Neutrophil (primary cell): Measurements from ENCODE around the gene CARHSP1.

ENCODE experiments used
- H3K27ac ChIP-seq: fragments of 200-600 bp; sonication (generic); 2 replicates; pipeline ENCODE4 v1.5.1; 2016; ENCODE audit warnings: mild to moderate bottlenecking, moderate library complexity
- H3K27me3 ChIP-seq: fragments of 200-600 bp; sonication (generic); 2 replicates; pipeline ENCODE4 v1.6.0; 2016; ENCODE audit warnings: mild to moderate bottlenecking
- H3K36me3 ChIP-seq: fragments of 200-600 bp; sonication (generic); 2 replicates; pipeline ENCODE4 v1.5.1; 2017
- H3K4me1 ChIP-seq, 2 experiments: fragments of 200-600 bp in 1 of 2; sonication (generic) in 1 of 2; 1 replicate in 1 of 2; 2 replicates in 1 of 2; pipeline versions ENCODE4 v1.5.1 to v1.6.1; 2013 to 2016; ENCODE audit warnings: low read depth in 1 of 2, low read length in 1 of 2, mild to moderate bottlenecking in 1 of 2, moderate library complexity in 1 of 2; ENCODE audit not compliant: control insufficient read depth in 1 of 2, insufficient read depth in 1 of 2
- H3K4me3 ChIP-seq, 2 experiments: fragments of 200-600 bp in 1 of 2; sonication (generic) in 1 of 2; 1 replicate in 1 of 2; 2 replicates in 1 of 2; pipeline ENCODE4 v1.5.1; 2013 to 2016; ENCODE audit warnings: low read depth in 1 of 2, low read length in 1 of 2, mild to moderate bottlenecking in 1 of 2, moderate library complexity in 1 of 2
- H3K9me3 ChIP-seq: fragments of 200-600 bp; sonication (generic); 2 replicates; pipeline ENCODE4 v1.5.1; 2016
- TF ChIP-seq, protein P1 (sequence below): fragments of 200-600 bp; sonication (generic); IDR thresholded peaks from 2 replicates; pipeline ENCODE4 v1.5.1; 2016; ENCODE audit warnings: antibody characterized with exemption

The CARHSP1 gene

DNA sequence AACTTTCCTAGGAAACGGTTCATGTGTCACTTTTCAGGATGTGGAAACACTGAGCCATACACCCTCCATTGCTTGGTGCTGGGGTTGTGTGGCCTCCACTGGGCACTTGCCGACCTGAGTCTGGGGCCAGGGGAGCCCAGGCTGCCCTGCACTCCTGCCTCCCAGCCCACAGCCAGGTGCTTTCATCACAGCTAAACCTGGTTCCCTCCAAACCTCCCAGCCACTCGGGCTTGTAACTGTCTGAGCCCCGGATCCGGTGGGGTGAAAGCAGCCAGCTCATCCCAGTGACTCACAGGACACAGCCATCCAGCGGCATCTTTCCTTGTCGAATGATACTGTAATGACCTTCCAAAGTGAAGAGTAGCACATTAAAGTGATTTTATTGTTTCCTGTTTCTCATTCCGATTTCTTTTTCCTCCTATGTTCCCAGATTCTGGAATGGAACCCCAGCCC lies 19.8 kb downstream of the CARHSP1 start:
- Histone ChIP-seq H3K36me3 (peaks cover 49% of the 10 kb centered on the region), H3K9me3 (no peaks in the 10 kb centered on the region), H3K27ac (peak overlapping the region; percentile 79), H3K4me3 (no peak overlapping the region), H3K4me1 (peaks cover 23 to 27% of the 10 kb centered on the region in 2 experiments), H3K27me3 (no peaks in the 10 kb centered on the region)
- TF ChIP-seq, protein P1, sequence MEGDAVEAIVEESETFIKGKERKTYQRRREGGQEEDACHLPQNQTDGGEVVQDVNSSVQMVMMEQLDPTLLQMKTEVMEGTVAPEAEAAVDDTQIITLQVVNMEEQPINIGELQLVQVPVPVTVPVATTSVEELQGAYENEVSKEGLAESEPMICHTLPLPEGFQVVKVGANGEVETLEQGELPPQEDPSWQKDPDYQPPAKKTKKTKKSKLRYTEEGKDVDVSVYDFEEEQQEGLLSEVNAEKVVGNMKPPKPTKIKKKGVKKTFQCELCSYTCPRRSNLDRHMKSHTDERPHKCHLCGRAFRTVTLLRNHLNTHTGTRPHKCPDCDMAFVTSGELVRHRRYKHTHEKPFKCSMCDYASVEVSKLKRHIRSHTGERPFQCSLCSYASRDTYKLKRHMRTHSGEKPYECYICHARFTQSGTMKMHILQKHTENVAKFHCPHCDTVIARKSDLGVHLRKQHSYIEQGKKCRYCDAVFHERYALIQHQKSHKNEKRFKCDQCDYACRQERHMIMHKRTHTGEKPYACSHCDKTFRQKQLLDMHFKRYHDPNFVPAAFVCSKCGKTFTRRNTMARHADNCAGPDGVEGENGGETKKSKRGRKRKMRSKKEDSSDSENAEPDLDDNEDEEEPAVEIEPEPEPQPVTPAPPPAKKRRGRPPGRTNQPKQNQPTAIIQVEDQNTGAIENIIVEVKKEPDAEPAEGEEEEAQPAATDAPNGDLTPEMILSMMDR: no peak

DNA sequence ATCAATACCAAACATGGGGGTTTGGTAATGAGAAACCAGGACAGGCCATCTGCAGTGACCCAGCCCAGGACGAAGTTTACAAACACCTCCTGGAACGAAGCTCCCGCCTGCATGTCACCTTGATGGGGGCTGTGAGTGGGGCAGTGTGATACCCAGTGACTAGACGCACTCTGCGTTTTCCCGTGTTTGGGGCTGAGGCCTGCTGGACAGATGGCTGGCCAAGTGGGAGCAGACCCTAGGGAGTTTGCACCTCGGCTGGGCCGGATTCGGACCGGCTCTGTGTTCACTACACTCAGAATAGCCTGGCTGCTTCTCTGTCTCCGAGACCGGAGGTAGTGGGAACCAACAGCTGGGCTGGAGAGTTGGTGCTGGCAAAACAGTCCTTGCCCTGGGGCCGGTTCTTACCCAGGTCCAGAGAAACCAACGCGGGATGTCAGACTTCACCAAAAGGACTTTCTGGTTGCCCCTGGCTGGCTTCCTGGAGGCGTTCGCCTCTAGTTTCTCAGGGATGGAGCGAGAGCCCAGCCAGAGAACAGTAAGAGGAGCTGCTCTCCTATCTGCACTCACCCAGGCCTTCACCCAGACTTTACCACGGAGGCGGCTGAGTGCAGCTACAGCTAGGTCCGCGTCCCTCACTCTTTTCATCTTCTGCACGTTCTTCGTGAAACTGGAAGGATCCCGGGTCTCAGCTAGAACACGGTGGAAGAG lies 20.4 kb downstream of the CARHSP1 start:
- Histone ChIP-seq H3K9me3 (no peaks in the 10 kb centered on the region), H3K36me3 (peaks cover 43% of the 10 kb centered on the region), H3K4me1 (peaks cover 23 to 27% of the 10 kb centered on the region in 2 experiments), H3K4me3 (no peak overlapping the region), H3K27me3 (no peaks in the 10 kb centered on the region), H3K27ac (peak overlapping the region; percentile 79)
- TF ChIP-seq, protein P1: no peak

DNA sequence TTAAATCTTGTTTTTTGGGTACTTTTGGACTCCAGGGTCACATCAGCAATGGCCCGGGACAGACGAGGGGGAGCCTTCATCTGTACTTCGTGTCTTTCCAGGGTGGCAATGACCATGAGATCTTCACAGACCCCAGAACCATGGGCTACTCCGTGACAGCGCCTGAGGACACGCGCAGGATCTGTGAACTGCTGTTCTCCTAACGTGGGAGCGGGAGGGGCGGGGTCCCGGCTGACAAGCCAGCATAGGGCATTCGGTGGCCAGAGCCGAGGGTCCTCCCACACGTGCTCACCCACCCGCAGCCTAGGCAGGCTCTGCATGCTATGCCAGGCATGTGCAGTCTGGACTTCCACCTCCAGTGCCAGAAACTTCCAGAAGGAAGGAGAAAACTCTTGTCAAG lies 21.2 kb downstream of the CARHSP1 start:
- Histone ChIP-seq H3K27ac (no peak overlapping the region), H3K4me1 (peaks cover 27 to 32% of the 10 kb centered on the region in 2 experiments), H3K36me3 (peaks cover 36% of the 10 kb centered on the region), H3K9me3 (no peaks in the 10 kb centered on the region), H3K4me3 (no peak overlapping the region), H3K27me3 (no peaks in the 10 kb centered on the region)
- TF ChIP-seq, protein P1: no peak

DNA sequence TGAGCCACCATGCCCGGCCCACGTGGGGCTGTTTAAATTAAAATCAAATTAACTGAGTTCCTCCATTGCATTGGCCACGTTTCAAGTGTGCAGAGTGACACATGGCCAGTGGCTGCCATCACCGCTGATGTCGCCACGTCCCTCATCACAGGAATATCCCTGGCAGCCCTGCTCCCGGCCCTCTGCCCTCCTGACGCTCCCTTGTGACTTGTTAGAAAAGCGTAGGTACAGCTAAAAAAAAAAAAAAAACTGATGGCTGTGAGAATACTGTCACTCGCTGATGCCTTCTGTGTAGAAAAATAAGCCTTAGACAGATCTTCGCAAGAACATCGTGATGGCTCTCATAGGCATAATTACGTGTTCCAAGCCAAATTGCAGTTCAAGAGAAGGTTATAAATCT lies 21.7 kb downstream of the CARHSP1 start:
- H3K27ac ChIP-seq: no peak overlapping the region
- H3K36me3 ChIP-seq: peaks cover 31% of the 10 kb centered on the region
- H3K4me3 ChIP-seq: no peak overlapping the region
- H3K9me3 ChIP-seq: no peaks in the 10 kb centered on the region
- H3K4me1 ChIP-seq: peaks cover 32 to 36% of the 10 kb centered on the region in 2 experiments
- H3K27me3 ChIP-seq: no peaks in the 10 kb centered on the region
- TF ChIP-seq, protein P1: no peak

DNA sequence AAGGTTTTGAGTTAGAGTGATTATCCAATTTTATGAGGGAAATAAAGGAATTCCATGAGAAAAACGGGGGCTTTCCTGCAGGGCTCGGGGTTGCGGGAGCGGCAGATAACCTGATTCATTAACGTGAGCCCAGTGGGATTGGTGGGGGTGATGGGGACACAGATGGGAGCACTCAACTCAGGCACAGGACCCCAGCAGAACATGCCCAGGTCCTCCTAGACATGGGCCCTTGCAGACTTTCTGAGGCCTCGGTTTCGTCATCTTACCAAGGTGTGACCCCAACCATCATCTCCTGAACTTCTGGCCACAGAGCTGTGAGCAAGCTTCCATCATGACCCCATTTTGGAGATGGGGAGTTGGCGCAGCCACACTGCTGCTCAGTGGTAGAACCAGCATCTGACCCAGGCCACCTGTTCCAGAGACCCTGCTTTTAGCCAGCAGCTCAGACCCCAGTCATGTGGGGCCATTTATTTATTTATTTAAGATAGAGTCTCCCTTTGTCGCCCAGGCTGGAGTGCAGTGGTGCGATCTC lies 22.3 kb downstream of the CARHSP1 start:
- Histone ChIP-seq H3K36me3 (peaks cover 28% of the 10 kb centered on the region), H3K9me3 (no peaks in the 10 kb centered on the region), H3K27me3 (no peaks in the 10 kb centered on the region), H3K4me1 (peaks cover 34 to 40% of the 10 kb centered on the region in 2 experiments), H3K27ac (no peak overlapping the region), H3K4me3 (no peak overlapping the region)
- TF ChIP-seq, protein P1: no peak
